NCI-H1105 (cell line): ENCODE results near the gene PPHLN1.
"Not testable (repeated sequence)": the region's sequence is repeated elsewhere in the genome, so short reads cannot be mapped to it uniquely, and the experiment has no call there.

Experiments used
- DNase-seq: peaks from one replicate; lab custom pipeline; 2025; lab: John Stamatoyannopoulos, UW

The PPHLN1 gene

GRCh38 chr12:42370013-42370412, 44.0 kb downstream of the PPHLN1 start:
- DNase-seq: no peak

DNA sequence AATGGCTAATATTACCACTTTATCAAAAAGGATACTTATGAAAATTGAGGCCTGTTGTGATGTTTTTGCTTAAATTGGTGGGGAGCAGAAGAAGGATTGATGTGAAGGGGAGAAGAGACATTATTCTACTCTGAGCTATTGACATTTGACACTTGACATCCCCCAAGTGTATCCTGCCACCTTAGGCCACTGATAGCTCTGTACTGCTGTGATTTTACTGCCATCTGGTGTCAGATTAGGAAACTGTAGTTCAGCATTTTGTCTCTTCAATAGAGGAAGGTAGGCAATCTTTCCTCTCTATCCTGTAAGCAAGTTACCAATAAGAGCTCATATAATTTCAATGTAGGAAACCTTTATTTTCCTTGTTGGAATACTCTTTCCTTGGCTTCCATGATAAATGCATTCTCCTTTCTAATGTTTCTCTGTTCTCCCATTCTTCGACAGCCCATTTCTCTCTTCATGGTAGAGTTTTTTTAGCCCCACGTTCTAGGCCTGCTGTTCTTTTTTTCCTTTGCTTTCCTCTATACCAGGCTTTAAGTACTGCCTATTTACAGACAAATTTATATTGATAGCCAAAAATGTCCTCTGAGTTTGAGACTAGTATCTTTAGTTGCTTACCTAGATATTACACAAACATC, 46.3 kb downstream of the PPHLN1 start:
- peak; percentile 63 for DNase-seq

- DNase-seq: no peak
Measured at GRCh38 chr12:42373669-42374068, 47.7 kb downstream of the PPHLN1 start.

- DNase-seq: no peak
Measured at GRCh38 chr12:42380733-42381132, 54.8 kb downstream of the PPHLN1 start.

GRCh38 chr12:42382013-42382696, 56.2 kb downstream of the PPHLN1 start:
- no peak for DNase-seq

- DNase-seq: no peak
Measured at GRCh38 chr12:42385326-42385841, 59.4 kb downstream of the PPHLN1 start.

DNA sequence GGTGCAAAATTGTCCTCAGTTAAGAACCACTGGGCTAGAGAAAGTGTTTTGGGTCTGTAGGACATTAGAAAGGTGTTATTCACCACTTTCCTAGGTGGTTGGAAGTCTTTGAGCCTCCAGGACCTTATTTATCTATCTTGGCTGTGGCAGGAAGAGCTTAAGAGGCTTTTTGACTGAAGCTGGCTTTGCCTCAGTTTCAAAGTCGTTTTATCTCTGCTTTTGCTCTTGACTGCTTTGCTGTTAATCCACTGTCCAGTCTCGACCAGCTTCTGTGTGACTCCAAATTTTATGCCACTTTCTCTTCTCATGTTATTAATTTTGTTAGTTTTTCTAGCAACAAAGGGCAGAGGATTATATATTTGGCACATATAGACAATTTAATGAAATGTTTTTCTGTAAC, 60.3 kb downstream of the PPHLN1 start:
- no peak for DNase-seq

- DNase-seq: not testable (repeated sequence)
Measured at GRCh38 chr12:42388086-42388485, 62.1 kb downstream of the PPHLN1 start.

- DNase-seq: no peak
Measured at GRCh38 chr12:42394429-42394828, 68.5 kb downstream of the PPHLN1 start.

- no peak for DNase-seq
Measured at GRCh38 chr12:42396473-42397259, 70.7 kb downstream of the PPHLN1 start.

DNA sequence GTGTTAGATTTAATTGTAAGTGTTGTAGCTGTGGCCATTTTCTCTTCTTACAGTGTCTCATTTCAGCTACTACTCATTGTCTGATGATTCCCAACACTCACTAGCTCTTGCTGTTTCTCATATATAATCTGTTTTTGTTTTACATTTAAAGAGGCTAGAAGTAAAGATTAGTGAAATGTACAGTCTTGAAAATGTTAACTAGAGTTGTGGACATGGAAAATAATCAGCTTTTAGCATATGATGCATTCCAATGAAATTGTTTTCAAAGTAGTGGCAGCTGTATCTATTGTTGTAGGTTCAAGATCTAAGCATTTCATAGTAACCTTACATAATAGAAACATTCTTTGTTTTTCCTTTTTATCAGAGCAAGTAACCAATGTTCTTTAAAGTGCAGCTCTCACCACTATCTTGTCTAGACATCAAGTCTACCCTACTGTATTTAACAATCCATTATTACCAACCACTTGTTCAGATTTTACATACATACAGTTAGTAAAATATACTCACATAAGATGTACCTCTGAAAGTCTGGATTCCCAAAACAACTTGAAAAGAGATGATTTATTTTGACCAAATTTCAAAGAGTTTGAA, 76.9 kb downstream of the PPHLN1 start:
- DNase-seq: no peak

GRCh38 chr12:42407306-42407705, 81.3 kb downstream of the PPHLN1 start:
- DNase-seq: no peak

DNA sequence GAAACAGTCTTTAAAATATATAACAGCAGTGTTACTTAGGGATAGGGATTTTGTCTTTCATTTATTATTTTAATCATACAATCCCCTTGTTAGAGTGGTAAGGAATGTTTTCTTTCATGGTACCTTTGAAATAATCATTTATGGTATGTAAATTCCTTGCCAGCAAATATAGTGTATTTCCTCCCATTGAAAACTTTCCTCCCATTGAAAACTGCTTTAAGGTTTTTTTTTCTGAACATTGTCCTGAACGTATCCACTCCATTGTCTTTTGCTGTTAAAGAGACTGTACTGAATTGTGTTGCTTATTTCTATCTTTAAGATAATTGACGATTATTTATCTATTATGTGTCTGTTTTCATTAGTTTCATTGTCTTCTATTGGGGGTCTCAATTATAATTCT, 83.5 kb downstream of the PPHLN1 start:
- DNase-seq: no peak

DNA sequence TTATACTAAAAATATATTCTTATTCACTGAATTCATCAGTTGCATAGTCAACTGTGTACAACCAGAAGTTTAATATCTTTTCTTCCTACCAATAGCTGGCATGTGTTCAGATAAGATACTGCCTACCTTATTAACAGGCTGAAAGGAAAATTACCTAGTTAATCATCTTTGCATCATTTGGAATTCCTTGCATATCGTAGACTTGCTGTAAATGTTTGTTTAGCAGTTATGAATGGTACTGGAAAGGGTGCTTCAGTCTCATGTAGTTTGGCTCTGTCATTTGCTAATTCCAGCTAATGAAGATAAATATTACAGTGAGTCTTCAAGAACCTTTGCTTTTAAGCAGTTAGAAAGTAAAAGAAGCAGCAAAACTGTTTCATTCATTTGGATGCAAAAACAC, 84.4 kb downstream of the PPHLN1 start:
- peak; percentile 45 for DNase-seq

GRCh38 chr12:42420395-42420794, 94.4 kb downstream of the PPHLN1 start:
- DNase-seq: no peak

GRCh38 chr12:42421844-42422779, 96.1 kb downstream of the PPHLN1 start:
- DNase-seq: no peak

GRCh38 chr12:42422785-42423184, 96.8 kb downstream of the PPHLN1 start:
- DNase-seq: no peak

GRCh38 chr12:42426746-42427145, 100.8 kb downstream of the PPHLN1 start:
- no peak for DNase-seq

GRCh38 chr12:42428850-42429249, 102.9 kb downstream of the PPHLN1 start:
- DNase-seq: no peak

DNA sequence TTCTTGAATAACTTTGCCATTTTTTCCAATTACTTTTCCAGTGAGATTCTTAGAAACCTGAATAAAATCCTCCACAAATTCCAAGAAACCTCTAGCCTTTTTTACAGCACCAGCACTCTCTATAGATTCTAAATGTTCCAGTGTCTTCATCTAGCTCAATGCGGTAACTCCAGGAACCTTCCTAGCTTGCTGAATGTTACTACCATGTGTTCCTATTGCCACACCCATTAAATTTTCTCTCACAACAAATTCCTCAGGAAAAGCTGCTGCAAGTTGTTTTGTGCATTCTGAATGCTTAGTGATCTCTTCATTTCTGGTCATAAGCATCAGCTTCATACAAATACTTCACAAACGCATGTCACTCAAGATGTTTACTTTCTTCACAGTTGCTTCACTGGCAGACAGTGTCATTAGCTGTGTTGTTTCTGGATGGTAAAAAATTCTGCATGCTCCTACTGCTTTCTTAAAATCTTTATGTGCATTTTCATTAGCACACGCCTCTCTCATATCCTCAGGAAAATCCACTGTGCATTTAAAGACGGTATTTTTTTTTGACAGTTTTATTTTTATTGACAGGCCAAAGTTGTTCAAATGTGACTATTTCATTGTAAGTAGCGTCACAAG, 106.7 kb downstream of the PPHLN1 start:
- DNase-seq: no peak

DNA sequence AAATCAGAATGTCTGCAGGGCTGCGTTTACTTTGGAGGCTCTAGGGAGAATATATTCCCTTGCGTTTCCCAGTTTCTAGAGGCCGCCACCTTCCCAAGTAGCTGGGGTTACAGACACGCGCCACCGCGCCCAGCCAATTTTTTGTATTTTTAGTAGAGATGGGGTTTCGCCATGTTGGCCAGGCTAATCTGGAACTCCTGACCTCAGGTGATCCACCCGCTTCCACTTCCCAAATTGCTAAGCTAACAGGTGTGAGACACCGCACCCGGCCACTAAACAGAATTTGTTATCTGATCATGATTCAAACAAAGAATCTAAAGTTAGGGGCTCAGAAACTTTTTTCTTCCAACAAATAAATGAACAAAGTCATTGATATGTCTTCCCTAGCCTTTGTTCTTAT, 114.6 kb downstream of the PPHLN1 start:
- DNase-seq: no peak
